GM23338 (cell line): Measurements from ENCODE around the gene CUEDC1. TPM values are rescaled to one million over a fixed set of nuclear protein-coding genes. Genes with fewer than 3 reads are reported as not detected.

ENCODE experiments used
- ATAC-seq: fragments of 200-7000 bp; cut with Tn5 transposase; 3 replicates; pipeline ENCODE4 v1.9.1; 2020
- DNase-seq: peaks from one replicate; pipeline ENCODE4 v3.0.0-alpha.2; 2015; ENCODE audit warnings: low spot score
- H2AFZ ChIP-seq: fragments of 200-600 bp; sonication (generic); 2 replicates; pipeline ENCODE4 v1.8.0; 2016; ENCODE audit warnings: antibody characterized with exemption, mild to moderate bottlenecking, moderate library complexity
- H3F3A ChIP-seq: fragments of 200-600 bp; sonication (generic); replicated peaks from 2 replicates; pipeline ENCODE4 v1.8.0; 2017; ENCODE audit warnings: antibody characterized with exemption, mixed run types, low read depth
- H3K27ac ChIP-seq: fragments of 200-600 bp; sonication (generic); 2 replicates; pipeline ENCODE4 v1.6.1; 2016; ENCODE audit warnings: low read depth
- H3K27me3 ChIP-seq: fragments of 200-600 bp; sonication (generic); 2 replicates; pipeline ENCODE4 v1.8.0; 2016; ENCODE audit warnings: mild to moderate bottlenecking, mixed run types, moderate library complexity; ENCODE audit not compliant: insufficient read depth
- H3K36me3 ChIP-seq: fragments of 200-600 bp; sonication (generic); 2 replicates; pipeline ENCODE4 v1.8.0; 2016; ENCODE audit warnings: mild to moderate bottlenecking; ENCODE audit not compliant: insufficient read depth
- H3K4me1 ChIP-seq: fragments of 200-600 bp; sonication (generic); 2 replicates; pipeline ENCODE4 v1.8.0; 2016; ENCODE audit warnings: mild to moderate bottlenecking, moderate library complexity; ENCODE audit not compliant: insufficient read depth
- H3K4me2 ChIP-seq: fragments of 200-600 bp; sonication (generic); 2 replicates; pipeline ENCODE4 v1.7.1; 2017; ENCODE audit warnings: mixed run types
- H3K4me3 ChIP-seq: fragments of 200-600 bp; sonication (generic); 2 replicates; pipeline ENCODE4 v1.6.1; 2016; ENCODE audit warnings: mixed run types
- H3K79me2 ChIP-seq: fragments of 200-600 bp; sonication (generic); replicated peaks from 2 replicates; pipeline ENCODE4 v1.8.0; 2017; ENCODE audit warnings: mild to moderate bottlenecking; ENCODE audit not compliant: insufficient read depth
- H3K9me2 ChIP-seq: fragments of 200-600 bp; sonication (generic); 2 replicates; pipeline ENCODE4 v1.8.0; 2017; ENCODE audit not compliant: insufficient read depth
- H4K20me1 ChIP-seq: fragments of 200-600 bp; sonication (generic); replicated peaks from 2 replicates; pipeline ENCODE4 v1.8.0; 2017; ENCODE audit warnings: mild to moderate bottlenecking; ENCODE audit not compliant: insufficient read depth
- H3K27ac Mint-ChIP-seq: 2 replicates; pipeline ENCODE4 v1.8.0; 2020; ENCODE audit warnings: inconsistent platforms, mild to moderate bottlenecking, moderate library complexity, mixed read lengths
- H3K27me3 Mint-ChIP-seq: 3 replicates; pipeline ENCODE4 v1.8.0; 2022; ENCODE audit warnings: low read depth, mild to moderate bottlenecking, moderate library complexity, mixed read lengths, inconsistent platforms; ENCODE audit not compliant: insufficient read depth, poor library complexity
- H3K36me3 Mint-ChIP-seq: 3 replicates; pipeline ENCODE4 v1.8.0; 2021; ENCODE audit warnings: low read depth, mild to moderate bottlenecking, inconsistent platforms, moderate library complexity, mixed read lengths
- H3K4me1 Mint-ChIP-seq: 3 replicates; pipeline ENCODE4 v1.8.0; 2020; ENCODE audit warnings: mild to moderate bottlenecking, inconsistent platforms, mixed read lengths
- H3K4me3 Mint-ChIP-seq: 3 replicates; pipeline ENCODE4 v1.8.0; 2021; ENCODE audit warnings: moderate library complexity, mild to moderate bottlenecking, inconsistent platforms, mixed read lengths
- H3K9me3 Mint-ChIP-seq: 3 replicates; pipeline ENCODE4 v1.8.0; 2020; ENCODE audit warnings: moderate library complexity, mild to moderate bottlenecking, inconsistent platforms, mixed read lengths
- CREB1 ChIP-seq: fragments of 250-450 bp; sonication (Bioruptor Pico); IDR thresholded peaks from 2 replicates; pipeline ENCODE4 v1.5.0; 2020; ENCODE audit warnings: low read depth, mild to moderate bottlenecking, moderate library complexity
- EZH2 ChIP-seq: fragments of 200-600 bp; sonication (generic); IDR thresholded peaks from one replicate; pipeline ENCODE4 v1.8.0; 2017; ENCODE audit warnings: antibody characterized with exemption, mild to moderate bottlenecking, low read depth; ENCODE audit not compliant: unreplicated experiment
- STAT1 ChIP-seq: IDR thresholded peaks from one replicate; pipeline ENCODE4 v1.6.1; 2016; ENCODE audit warnings: antibody characterized with exemption; ENCODE audit not compliant: unreplicated experiment
- ZNF114 ChIP-seq: fragments of 250-450 bp; sonication (Bioruptor Pico); IDR thresholded peaks from 2 replicates; pipeline ENCODE4 v1.5.0; 2020; ENCODE audit warnings: mild to moderate bottlenecking, moderate library complexity
- ZNF331 ChIP-seq: fragments of 250-450 bp; sonication (Bioruptor Pico); IDR thresholded peaks from 2 replicates; pipeline ENCODE4 v1.5.0; 2020; ENCODE audit warnings: low read depth, mild to moderate bottlenecking, moderate library complexity
- polyA plus RNA-seq: library from polyadenylated mRNA; unstranded; fragments of >200 nt; fragmentation: Nextera tagmentation; extraction: Ambion mirVana; gene quantifications from 2 replicates; pipeline ENCODE4 v1.2.1, GENCODE V29; 2016
- total RNA-seq: library from RNA; depleted of rRNA; stranded (reverse); fragments of >200 nt; shearing (Covaris generic); gene quantifications from 2 replicates; pipeline ENCODE4 v1.2.3, GENCODE V29; 2014
- TF ChIP-seq, protein P1 (sequence below): IDR thresholded peaks from one replicate; pipeline ENCODE4 v1.6.1; 2018; ENCODE audit warnings: antibody characterized with exemption; ENCODE audit not compliant: unreplicated experiment
- TF ChIP-seq, protein P2 (sequence below): IDR thresholded peaks from 2 replicates; pipeline ENCODE4 v1.6.1; 2016; ENCODE audit warnings: antibody characterized with exemption

Gene CUEDC1
- total and polyA plus RNA-seq, 2 experiments from 2014 or later = 3.0 to 7.7 TPM

DNA sequence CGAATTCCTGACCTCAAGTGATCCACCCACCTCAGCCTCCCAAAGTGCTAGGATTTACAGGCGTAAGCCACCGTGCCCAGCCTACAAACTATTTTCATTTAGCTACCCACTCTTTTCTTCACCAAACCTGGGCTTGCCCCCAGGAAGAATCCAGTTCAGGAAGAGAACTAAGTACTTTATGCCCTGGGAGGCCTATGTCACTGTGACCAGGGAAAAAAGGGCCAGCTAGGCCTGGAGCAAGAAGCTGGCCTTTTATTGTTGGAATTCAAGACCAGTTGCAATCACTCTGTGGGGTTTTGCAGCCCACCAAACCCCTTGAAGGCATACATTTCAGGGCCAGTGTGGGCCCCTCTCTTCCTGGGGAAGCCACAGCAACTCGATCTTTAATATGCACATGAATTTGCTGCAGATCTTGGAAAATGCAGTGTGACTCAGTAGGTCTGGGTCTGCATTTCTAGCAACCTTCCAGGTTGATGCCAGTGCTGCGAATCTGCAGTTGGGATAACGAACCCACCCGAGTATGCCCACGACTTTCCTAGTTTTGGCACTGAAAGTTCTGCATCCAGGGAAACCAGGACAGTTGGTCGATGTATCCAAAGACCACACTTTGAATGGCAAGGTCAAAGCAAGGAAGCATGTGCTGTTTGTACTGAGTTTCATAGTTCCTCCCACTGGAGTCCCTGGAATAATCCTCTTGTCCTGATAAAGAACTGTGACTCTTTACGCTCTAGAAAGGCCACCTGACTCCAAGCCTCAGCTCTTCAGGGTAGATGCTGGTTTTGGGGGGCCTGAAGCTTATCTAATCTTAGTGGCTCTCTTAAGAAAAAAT lies 98.2 kb downstream of the CUEDC1 start (continued):
- TF ChIP-seq, protein P1, sequence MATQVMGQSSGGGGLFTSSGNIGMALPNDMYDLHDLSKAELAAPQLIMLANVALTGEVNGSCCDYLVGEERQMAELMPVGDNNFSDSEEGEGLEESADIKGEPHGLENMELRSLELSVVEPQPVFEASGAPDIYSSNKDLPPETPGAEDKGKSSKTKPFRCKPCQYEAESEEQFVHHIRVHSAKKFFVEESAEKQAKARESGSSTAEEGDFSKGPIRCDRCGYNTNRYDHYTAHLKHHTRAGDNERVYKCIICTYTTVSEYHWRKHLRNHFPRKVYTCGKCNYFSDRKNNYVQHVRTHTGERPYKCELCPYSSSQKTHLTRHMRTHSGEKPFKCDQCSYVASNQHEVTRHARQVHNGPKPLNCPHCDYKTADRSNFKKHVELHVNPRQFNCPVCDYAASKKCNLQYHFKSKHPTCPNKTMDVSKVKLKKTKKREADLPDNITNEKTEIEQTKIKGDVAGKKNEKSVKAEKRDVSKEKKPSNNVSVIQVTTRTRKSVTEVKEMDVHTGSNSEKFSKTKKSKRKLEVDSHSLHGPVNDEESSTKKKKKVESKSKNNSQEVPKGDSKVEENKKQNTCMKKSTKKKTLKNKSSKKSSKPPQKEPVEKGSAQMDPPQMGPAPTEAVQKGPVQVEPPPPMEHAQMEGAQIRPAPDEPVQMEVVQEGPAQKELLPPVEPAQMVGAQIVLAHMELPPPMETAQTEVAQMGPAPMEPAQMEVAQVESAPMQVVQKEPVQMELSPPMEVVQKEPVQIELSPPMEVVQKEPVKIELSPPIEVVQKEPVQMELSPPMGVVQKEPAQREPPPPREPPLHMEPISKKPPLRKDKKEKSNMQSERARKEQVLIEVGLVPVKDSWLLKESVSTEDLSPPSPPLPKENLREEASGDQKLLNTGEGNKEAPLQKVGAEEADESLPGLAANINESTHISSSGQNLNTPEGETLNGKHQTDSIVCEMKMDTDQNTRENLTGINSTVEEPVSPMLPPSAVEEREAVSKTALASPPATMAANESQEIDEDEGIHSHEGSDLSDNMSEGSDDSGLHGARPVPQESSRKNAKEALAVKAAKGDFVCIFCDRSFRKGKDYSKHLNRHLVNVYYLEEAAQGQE = no peak
- no peak for TF ChIP-seq CREB1 (CRISPR knock-in tag)

DNA sequence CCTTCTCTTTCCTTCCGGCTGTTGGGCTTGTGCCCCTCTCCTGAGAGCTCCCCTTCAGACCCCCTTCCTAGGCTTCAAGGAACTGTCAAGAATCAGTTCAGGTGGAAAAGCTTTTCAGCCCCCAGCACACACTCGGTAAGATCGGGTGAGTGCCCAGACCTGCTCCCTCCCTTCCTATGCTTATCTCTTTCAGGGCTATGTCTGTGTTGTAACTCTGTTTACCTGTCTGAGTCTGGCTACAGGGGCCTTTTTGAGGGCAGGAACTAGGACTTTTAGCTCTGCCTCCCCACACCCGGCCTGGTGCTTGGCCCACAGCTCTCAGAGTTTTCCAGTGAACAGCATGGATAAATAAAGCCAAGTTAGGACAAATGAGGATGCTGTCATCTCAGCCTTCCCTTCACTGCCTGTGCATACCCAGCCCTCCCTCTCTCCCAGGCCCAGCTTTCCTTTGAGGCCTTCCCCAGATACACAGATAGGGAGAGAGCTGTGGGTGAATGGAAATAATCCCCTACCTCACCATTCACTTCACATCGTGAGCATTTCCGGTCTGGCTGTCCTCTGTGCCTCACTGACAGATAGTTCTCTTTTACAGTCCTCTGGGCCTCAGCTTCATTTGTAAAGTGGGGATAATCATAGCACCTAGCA lies 99.7 kb downstream of the CUEDC1 start:
- peaks cover 17% of the 10 kb centered on the region for H3K27me3 Mint-ChIP-seq
- H3K4me2 ChIP-seq = no peak overlapping the region
- peaks cover 19% of the 10 kb centered on the region for H3K27me3 ChIP-seq
- no peaks in the 10 kb centered on the region for H3K79me2 ChIP-seq
- 0 out of 2 replicates have a peak overlapping the region, but pooled peaks have one; percentile 38 for H2AFZ ChIP-seq
- DNase-seq (no peak), ATAC-seq (no peak)
- H3K4me1 ChIP-seq = peaks cover 15% of the 10 kb centered on the region
- no peak overlapping the region for H3K27ac ChIP-seq
- no peaks in the 10 kb centered on the region for H3K9me2 ChIP-seq
- no peaks in the 10 kb centered on the region; the same call in 1 of the 2 replicates for H3K36me3 ChIP-seq
- H3K4me3 ChIP-seq = no peak overlapping the region
- no peaks in the 10 kb centered on the region for H4K20me1 ChIP-seq
- peaks cover 4% of the 10 kb centered on the region; the same call in 1 of the 2 replicates for H3F3A ChIP-seq
- H3K36me3 Mint-ChIP-seq = no peaks in the 10 kb centered on the region
- no peaks in the 10 kb centered on the region for H3K9me3 Mint-ChIP-seq
- no peak overlapping the region; the same call in 1 of the 2 replicates for H3K27ac Mint-ChIP-seq
- no peak overlapping the region for H3K4me3 Mint-ChIP-seq
- peaks cover 39% of the 10 kb centered on the region for H3K4me1 Mint-ChIP-seq
- no peak for TF ChIP-seq STAT1
- TF ChIP-seq EZH2 = no peak
- no peak for TF ChIP-seq ZNF331 (CRISPR knock-in tag)
- no peak for TF ChIP-seq ZNF114
- TF ChIP-seq, protein P1 = no peak
- TF ChIP-seq CREB1 (CRISPR knock-in tag) = no peak
- TF ChIP-seq, protein P2, sequence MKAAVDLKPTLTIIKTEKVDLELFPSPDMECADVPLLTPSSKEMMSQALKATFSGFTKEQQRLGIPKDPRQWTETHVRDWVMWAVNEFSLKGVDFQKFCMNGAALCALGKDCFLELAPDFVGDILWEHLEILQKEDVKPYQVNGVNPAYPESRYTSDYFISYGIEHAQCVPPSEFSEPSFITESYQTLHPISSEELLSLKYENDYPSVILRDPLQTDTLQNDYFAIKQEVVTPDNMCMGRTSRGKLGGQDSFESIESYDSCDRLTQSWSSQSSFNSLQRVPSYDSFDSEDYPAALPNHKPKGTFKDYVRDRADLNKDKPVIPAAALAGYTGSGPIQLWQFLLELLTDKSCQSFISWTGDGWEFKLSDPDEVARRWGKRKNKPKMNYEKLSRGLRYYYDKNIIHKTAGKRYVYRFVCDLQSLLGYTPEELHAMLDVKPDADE = no peak
